ENCODE data around the gene KRTAP3-3.
A peak's percentile ranks its signal among the peaks of the same experiment; 100 is the strongest.

The KRTAP3-3 gene

DNA sequence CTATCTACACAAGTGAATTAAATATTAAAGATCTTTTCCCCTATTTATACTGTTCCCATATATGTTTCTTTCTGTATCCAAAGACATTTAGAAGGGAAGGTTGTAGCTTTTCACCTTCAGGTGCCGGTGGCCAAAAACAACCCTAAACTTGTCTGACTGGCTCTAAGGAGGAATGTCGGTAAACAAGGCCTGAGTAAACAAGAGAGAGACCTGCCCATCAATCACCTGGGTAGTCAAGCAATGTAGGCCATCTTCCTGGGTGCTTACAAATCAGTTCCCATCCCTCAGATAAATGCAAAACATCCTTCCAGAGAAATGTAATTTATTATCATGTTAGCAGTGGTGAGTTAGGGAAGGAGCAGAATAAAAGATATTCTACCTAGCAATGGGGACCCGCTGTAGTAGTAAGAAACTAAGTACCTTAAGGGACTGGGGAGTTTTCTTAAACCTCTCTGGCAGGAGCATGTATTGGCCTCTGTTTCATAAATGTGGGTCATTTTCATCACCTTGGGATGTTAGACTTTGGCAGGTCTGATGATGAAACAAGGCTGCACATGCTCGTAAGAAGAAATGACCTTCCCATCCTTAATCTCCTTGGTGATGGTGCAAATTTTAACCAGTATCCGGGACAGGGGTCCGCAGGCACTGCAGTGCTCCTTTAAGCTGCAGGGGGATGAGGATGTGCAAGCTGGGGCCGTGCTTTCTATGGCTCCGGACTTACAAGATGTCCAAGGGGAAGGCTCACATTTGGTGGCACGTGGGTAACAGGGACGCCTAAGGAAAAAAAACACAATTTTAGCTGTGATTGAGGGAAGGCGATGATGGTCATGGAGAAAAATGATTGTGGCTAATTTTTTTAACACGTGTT lies 35.6 kb downstream of the KRTAP3-3 start:
- peaks cover 13% of the 10 kb centered on the region for H3K27me3 Mint-ChIP-seq
- H3K4me3 Mint-ChIP-seq, result no peak overlapping the region
- H3K36me3 Mint-ChIP-seq (ENCODE audit: low read depth), result no peaks in the 10 kb centered on the region
- ATAC-seq (no peak), DNase-seq (no peak)
- H3K4me1 Mint-ChIP-seq, result no peaks in the 10 kb centered on the region
- no peak overlapping the region for H3K27ac Mint-ChIP-seq
- H3K9me3 Mint-ChIP-seq, result peaks cover 2% of the 10 kb centered on the region

DNA sequence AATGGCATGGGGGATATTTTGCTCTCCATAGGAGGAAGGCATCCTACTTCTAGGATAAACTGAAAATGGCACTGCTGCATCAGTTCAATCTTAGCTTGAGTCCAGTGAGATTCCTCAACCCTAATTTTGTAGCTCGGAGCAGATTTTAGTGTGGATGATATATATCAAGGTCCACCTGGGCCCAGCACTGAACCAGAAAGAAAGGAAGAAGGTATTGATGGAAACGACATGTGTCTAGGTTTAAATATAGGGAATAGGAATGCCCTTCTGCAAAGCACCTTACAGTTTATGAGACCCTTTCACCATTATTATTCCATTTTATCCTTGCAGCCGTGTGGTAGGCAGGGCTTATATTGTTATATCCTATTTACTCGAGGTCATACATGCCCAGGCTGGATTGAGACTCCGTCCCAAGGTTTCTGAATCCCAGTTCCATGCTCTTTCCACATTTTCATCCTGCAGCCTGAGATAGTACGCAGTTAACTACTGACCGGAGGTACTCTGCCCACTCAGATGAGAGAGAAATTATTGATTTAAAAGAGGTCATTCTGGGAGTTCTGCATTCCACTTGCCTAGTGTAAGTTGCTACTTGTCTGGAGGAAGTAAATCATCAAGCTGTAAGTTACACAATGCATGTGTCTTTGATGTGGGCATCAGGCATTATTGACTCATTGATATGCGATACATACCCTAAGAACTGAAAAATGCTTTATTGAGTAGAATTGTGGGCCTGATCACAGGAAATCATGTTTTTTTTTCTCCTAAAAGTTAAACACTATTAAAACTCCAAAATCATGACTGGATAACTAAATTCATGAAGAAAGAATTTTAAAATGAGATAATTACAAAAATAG lies 37.3 kb downstream of the KRTAP3-3 start:
- DNase-seq, result no peak
- H3K9me3 Mint-ChIP-seq, result no peaks in the 10 kb centered on the region
- H3K36me3 Mint-ChIP-seq (ENCODE audit: low read depth), result no peaks in the 10 kb centered on the region
- H3K4me1 Mint-ChIP-seq, result no peaks in the 10 kb centered on the region
- ATAC-seq, result no peak
- H3K27ac Mint-ChIP-seq, result no peak overlapping the region
- no peak overlapping the region for H3K4me3 Mint-ChIP-seq
- H3K27me3 Mint-ChIP-seq, result peaks cover 24% of the 10 kb centered on the region

DNA sequence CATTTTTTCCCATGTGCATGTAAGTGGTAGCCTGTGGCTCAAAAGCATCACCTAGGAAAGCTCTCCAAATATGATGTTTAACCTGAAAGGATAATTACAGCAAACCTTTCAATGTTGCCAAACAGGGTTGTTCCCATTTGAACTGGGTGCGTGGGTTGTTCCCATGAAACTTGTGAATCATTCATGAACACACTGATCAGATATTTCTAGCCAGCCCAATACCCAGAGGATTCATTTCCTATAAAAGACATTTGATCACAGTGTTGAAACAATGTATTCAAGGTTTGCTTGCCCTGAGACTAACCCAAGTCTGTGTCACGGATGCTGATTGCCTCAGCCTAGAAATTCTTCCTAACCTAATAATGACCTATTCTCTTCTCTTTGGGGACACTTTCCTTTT lies 40.1 kb downstream of the KRTAP3-3 start:
- Mint-ChIP-seq H3K27ac (no peak overlapping the region), H3K4me1 (no peaks in the 10 kb centered on the region), H3K36me3 (ENCODE audit: low read depth) (no peaks in the 10 kb centered on the region), H3K27me3 (peaks cover 42% of the 10 kb centered on the region), H3K9me3 (no peaks in the 10 kb centered on the region), H3K4me3 (no peak overlapping the region)
- ATAC-seq (peak; percentile 24), DNase-seq (no peak)

DNA sequence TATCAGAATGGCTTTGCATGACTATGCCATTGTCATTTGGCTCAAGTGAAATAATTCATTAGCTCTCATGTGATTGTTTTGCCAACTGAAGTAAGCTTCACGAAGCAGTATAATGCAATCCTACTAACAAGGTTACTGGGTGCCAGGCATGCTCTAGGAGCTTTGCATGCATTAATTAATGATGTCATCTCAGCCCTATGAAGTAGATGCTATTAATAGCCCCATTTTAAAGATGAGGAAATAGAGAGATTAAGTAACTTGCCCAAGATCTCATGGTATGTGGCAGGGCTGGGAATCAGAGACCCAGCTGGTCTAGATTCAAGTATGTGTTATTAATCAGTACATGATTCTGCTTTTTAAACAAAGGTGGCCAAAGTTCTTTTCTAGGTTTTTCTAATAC lies 41.3 kb downstream of the KRTAP3-3 start:
- DNase-seq (no peak), ATAC-seq (no peak)

DNA sequence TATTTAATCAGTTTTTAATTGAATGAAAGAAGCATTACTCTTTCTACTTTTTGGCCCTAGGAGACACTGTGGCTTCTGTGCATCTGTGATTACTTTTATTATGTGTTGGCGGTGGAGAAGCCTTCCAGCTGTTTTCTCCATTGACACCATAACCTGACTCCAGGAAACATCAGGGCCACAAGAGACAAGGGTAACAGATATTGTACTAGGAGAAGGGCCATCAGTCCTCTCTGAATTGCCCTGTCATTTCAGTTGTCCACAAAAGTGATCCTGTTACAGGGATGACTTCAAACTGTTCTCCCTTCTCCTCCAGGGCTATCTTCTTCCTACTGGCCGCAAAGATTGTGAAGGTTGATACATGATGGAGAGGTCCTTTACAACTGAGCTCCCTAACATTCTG lies 41.8 kb downstream of the KRTAP3-3 start:
- H3K36me3 Mint-ChIP-seq (ENCODE audit: low read depth), result no peaks in the 10 kb centered on the region
- no peaks in the 10 kb centered on the region for H3K4me1 Mint-ChIP-seq
- H3K4me3 Mint-ChIP-seq, result no peak overlapping the region
- H3K27ac Mint-ChIP-seq, result no peak overlapping the region
- peaks cover 56% of the 10 kb centered on the region for H3K27me3 Mint-ChIP-seq
- no peak for DNase-seq
- no peak for ATAC-seq
- H3K9me3 Mint-ChIP-seq, result no peaks in the 10 kb centered on the region

More for the DNA sequence above, 41.3 kb downstream of the KRTAP3-3 start:
- peaks cover 53% of the 10 kb centered on the region for H3K27me3 Mint-ChIP-seq
- H3K4me1 Mint-ChIP-seq, result no peaks in the 10 kb centered on the region
- no peak overlapping the region for H3K4me3 Mint-ChIP-seq
- H3K36me3 Mint-ChIP-seq (ENCODE audit: low read depth), result no peaks in the 10 kb centered on the region
- no peak overlapping the region for H3K27ac Mint-ChIP-seq
- H3K9me3 Mint-ChIP-seq, result no peaks in the 10 kb centered on the region

DNA sequence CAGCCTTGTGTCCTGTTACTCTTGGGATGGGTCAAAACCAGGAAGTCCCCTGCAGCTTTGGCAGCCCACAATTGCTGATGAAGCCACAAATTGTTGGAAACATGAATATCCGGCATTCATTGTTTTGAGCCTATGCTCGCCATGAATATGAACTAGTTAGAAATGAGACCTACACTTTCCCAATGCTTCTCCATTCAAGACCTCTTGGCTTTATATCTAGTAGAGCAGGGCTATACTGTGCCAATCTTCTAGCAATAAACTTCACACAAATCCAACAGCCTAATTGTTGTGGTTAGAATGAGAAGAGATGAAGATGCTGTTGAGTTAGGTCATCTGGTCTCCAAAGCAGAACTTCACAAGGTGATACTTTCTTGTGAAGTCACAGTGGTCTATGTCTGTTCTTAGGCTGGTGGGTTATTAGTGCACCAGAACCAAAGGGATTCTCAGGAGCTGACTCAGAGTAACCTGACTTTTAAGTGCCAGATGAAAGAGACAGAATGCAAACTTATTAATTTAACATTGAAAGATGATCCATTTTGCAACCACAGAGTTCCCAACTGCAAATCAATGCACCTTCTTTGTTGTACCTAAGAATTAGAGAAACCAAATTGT lies 42.8 kb downstream of the KRTAP3-3 start:
- Mint-ChIP-seq H3K9me3 (no peaks in the 10 kb centered on the region), H3K4me1 (no peaks in the 10 kb centered on the region), H3K27ac (no peak overlapping the region), H3K4me3 (no peak overlapping the region), H3K27me3 (peaks cover 65% of the 10 kb centered on the region), H3K36me3 (ENCODE audit: low read depth) (no peaks in the 10 kb centered on the region)
- ATAC-seq, result no peak
- no peak for DNase-seq

DNA sequence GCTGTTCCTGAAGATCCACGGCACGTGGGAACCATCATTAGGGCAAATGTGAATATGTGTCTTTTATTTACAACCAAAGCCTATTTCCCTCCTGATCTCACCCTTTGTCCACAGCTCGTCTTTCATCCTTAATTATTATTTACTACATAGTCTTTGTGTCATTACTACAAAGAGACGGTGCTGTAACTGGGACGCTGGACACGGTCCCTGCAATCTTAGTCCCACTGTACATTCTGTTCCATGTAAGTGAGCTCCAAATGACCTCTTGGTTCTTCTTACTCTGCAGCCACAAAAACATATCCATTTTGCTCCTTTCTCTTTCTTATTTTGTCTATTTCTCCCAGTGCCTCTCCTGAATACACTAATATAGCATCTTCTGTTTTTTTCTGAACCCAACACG lies 43.8 kb downstream of the KRTAP3-3 start:
- no peaks in the 10 kb centered on the region for H3K4me1 Mint-ChIP-seq
- no peaks in the 10 kb centered on the region for H3K36me3 Mint-ChIP-seq (ENCODE audit: low read depth)
- ATAC-seq, result no peak
- no peak overlapping the region for H3K4me3 Mint-ChIP-seq
- DNase-seq, result no peak
- H3K27ac Mint-ChIP-seq, result no peak overlapping the region
- peaks cover 72% of the 10 kb centered on the region for H3K27me3 Mint-ChIP-seq
- H3K9me3 Mint-ChIP-seq, result no peaks in the 10 kb centered on the region

DNA sequence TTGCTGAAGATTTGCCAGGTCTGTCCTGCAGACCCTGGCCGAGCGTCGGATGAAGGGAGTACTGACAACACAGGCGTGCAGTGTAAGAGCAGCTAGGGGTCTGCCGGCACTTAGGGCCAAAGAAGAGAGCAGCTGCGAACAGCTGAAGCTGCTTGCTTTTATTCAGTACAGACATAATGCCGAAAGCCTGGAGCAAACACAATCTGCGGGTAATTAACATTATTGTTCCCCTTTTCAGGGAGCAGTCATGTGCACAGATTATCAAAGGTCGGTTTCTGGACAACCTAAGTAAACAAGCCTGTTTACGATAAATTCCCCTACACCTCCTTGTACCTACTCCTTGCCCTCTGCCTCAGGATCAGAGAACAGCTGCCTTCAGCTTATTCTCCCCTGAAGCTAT lies 44.5 kb downstream of the KRTAP3-3 start:
- ATAC-seq (no peak), DNase-seq (no peak)
- Mint-ChIP-seq H3K27ac (no peak overlapping the region), H3K36me3 (ENCODE audit: low read depth) (no peaks in the 10 kb centered on the region), H3K9me3 (no peaks in the 10 kb centered on the region), H3K4me1 (no peaks in the 10 kb centered on the region), H3K27me3 (peaks cover 68% of the 10 kb centered on the region), H3K4me3 (no peak overlapping the region)

DNA sequence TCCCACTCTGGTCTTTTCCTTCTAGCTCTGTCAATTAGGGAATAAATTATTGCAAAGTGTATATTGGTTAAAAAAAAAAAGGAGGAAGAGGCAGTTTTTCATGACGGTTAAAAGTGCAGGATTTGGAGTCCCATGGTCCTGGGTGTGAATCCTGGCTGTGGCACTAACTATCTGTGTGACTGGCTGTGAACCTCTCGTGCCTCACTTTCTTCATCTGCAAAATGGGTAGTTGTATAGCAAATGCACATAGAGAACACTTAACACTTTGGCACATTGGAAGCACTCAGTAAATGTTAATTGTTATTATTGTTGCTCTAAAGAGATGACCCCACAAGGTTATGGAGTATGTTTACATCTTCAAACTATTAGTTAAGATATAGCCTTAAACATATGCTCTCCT lies 46.0 kb downstream of the KRTAP3-3 start:
- Mint-ChIP-seq H3K9me3 (no peaks in the 10 kb centered on the region), H3K27me3 (peaks cover 66% of the 10 kb centered on the region), H3K4me1 (no peaks in the 10 kb centered on the region), H3K36me3 (ENCODE audit: low read depth) (no peaks in the 10 kb centered on the region), H3K27ac (no peak overlapping the region), H3K4me3 (no peak overlapping the region)
- ATAC-seq (no peak), DNase-seq (no peak)

DNA sequence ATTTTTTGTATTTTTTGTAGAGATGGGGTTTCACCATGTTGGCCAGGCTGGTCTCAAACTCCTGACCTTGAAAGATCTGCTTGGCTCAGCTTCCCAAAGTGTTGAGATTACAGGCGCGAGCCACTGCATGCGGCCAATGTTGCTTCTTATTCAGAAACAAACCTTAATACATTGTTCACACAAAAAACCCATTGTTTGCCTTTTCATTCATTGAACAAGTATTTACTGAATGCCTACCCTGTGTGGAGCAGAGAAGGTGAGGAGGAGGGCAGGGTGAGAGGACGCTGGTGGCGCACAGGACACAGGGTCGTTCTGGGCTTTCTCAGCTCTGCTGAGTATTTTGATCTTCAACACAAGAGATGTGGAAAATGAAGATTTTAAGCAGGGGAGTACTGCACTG lies 48.5 kb downstream of the KRTAP3-3 start:
- no peaks in the 10 kb centered on the region for H3K36me3 Mint-ChIP-seq (ENCODE audit: low read depth)
- H3K4me1 Mint-ChIP-seq, result no peaks in the 10 kb centered on the region
- peaks cover 56% of the 10 kb centered on the region for H3K27me3 Mint-ChIP-seq
- no peak overlapping the region for H3K27ac Mint-ChIP-seq
- no peak overlapping the region for H3K4me3 Mint-ChIP-seq
- H3K9me3 Mint-ChIP-seq, result no peaks in the 10 kb centered on the region
- DNase-seq, result no peak
- ATAC-seq, result no peak

DNA sequence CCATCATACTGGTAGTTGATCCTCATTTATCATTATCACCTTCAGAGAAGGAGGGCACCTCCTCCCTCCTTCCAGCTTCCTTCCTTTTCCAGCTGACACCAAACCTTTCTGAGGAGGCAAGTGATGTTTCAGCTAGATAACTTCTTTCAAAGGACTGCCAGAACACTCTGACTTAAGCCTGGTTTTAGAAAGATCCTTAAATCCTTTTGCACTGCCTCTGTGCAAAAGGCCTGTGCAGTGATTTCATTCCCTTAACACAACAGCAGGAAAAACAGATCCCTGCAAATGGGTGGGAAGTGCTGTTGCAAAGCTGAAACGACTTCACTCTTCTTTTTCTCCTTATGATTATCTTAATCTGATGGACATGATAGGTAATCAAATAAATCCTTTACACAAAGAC lies 49.4 kb downstream of the KRTAP3-3 start:
- no peaks in the 10 kb centered on the region for H3K36me3 Mint-ChIP-seq (ENCODE audit: low read depth)
- no peak overlapping the region for H3K4me3 Mint-ChIP-seq
- no peaks in the 10 kb centered on the region for H3K4me1 Mint-ChIP-seq
- DNase-seq (no peak), ATAC-seq (no peak)
- no peaks in the 10 kb centered on the region for H3K9me3 Mint-ChIP-seq
- peaks cover 51% of the 10 kb centered on the region for H3K27me3 Mint-ChIP-seq
- no peak overlapping the region for H3K27ac Mint-ChIP-seq

Measured in activated naive CD8-positive, alpha-beta T cell treated with anti-CD3 and anti-CD28 coated beads, Interleukin-2, amount 50 U/mL, for 24 hours (primary cell).